IMR-90 (cell line): Measurements from ENCODE around the gene FBXO41.

ENCODE experiments used
- BHLHE40 ChIP-seq: fragments of 150-350 bp; IDR thresholded peaks from 2 replicates; pipeline ENCODE4 v1.6.1; 2016; ENCODE audit warnings: mild to moderate bottlenecking, low read depth, low read length
- CEBPB ChIP-seq: IDR thresholded peaks from 2 replicates; pipeline ENCODE4 v1.6.1; 2012; ENCODE audit warnings: low read depth, low read length, improper control_type of control experiment
- CHD1 ChIP-seq: IDR thresholded peaks from 2 replicates; pipeline ENCODE4 v1.6.1; 2012; ENCODE audit warnings: low read depth, low read length, improper control_type of control experiment
- CTCF ChIP-seq: conservative IDR thresholded peaks from 2 replicates; pipeline ENCODE4 v1.5.1; 2012; ENCODE audit warnings: mild to moderate bottlenecking, low read depth, low read length, improper control_type of control experiment
- ELK1 ChIP-seq: fragments of 150-350 bp; IDR thresholded peaks from 2 replicates; pipeline ENCODE4 v1.6.1; 2016; ENCODE audit warnings: low read depth, mild to moderate bottlenecking, low read length, moderate library complexity, borderline replicate concordance
- MAZ ChIP-seq: IDR thresholded peaks from 2 replicates; pipeline ENCODE4 v1.6.1; 2012; ENCODE audit warnings: low read depth, mild to moderate bottlenecking, low read length, improper control_type of control experiment, moderate library complexity, borderline replicate concordance
- MXI1 ChIP-seq: IDR thresholded peaks from 2 replicates; pipeline ENCODE4 v1.6.1; 2012; ENCODE audit warnings: low read depth, mild to moderate bottlenecking, low read length, moderate library complexity, borderline replicate concordance
- NFE2L2 ChIP-seq: fragments of 150-350 bp; IDR thresholded peaks from 2 replicates; pipeline ENCODE4 v1.6.1; 2016; ENCODE audit warnings: low read depth, mild to moderate bottlenecking, low read length
- POLR2A ChIP-seq: IDR thresholded peaks from 2 replicates; pipeline ENCODE4 v1.6.1; 2012; ENCODE audit warnings: mild to moderate bottlenecking, low read depth, low read length
- RAD21 ChIP-seq: IDR thresholded peaks from 2 replicates; pipeline ENCODE4 v1.6.1; 2012; ENCODE audit warnings: low read length, improper control_type of control experiment
- RCOR1 ChIP-seq: IDR thresholded peaks from 2 replicates; pipeline ENCODE4 v1.6.1; 2012; ENCODE audit warnings: mild to moderate bottlenecking, low read length, improper control_type of control experiment; ENCODE audit not compliant: insufficient replicate concordance
- RFX5 ChIP-seq: IDR thresholded peaks from 2 replicates; pipeline ENCODE4 v1.8.0; 2012; ENCODE audit warnings: low read depth, mild to moderate bottlenecking, low read length, moderate library complexity
- USF2 ChIP-seq: fragments of 150-350 bp; IDR thresholded peaks from 2 replicates; pipeline ENCODE4 v1.6.1; 2017; ENCODE audit warnings: mild to moderate bottlenecking, antibody characterized with exemption, low read length, low read depth

- TF ChIP-seq CTCF (no peak), CEBPB (no peak), MAZ (no peak), RAD21 (no peak), USF2 (no peak), CHD1 (no peak), POLR2A (no peak), BHLHE40 (no peak), RFX5 (no peak), ELK1 (no peak), NFE2L2 (no peak), MXI1 (no peak), RCOR1 (no peak)
These were observed 1.2 kb downstream of the FBXO41 start for GRCh38 chr2:73282924-73283544.
